ENCODE results near the gene SLIT3.

- TF ChIP-seq CTCF (IDR thresholded peaks at IDR 0.05 in 4 of 5, conservative IDR thresholded peaks at IDR 0.05 in 1 of 5) (no peak), POLR2A (IDR thresholded peaks at IDR 0.05) (no peak)
Measured at GRCh38 chr5:169265888-169266287, 35.1 kb downstream of the SLIT3 start.

All from gastrocnemius medialis (tissue), 4 donors.